ENCODE measurements around the gene EPHA4.
A peak's percentile ranks its signal among the peaks of the same experiment; 100 is the strongest.

EPHA4 gene

GRCh38 chr2:221572219-221572820 is at the start of gene EPHA4:
TSS of gene EPHA4 (minus strand) at chr2:221572304. CDS start at chr2:221572248, 56 bp downstream.
- in situ Hi-C loops (cut with MboI; ENCODE audit: low pct_unique_long_range_greater_than_20kb, low sequenced_read_pairs) = loop anchor here (25.0 kb wide), 1 partner anchor 885 kb away; no protein-coding TSS in a partner anchor

GRCh38 chr2:221618007-221618406 is 45.9 kb upstream of the EPHA4 start:
- no peak for DNase-seq
- in situ Hi-C loops (cut with MboI; ENCODE audit: low pct_unique_long_range_greater_than_20kb, low sequenced_read_pairs) = no loop called here

More at GRCh38 chr2:221572219-221572820, at the start of gene EPHA4:
- peak; percentile 76 for DNase-seq

- in situ Hi-C loops (cut with MboI; ENCODE audit: low pct_unique_long_range_greater_than_20kb, low sequenced_read_pairs) = no loop called here
- DNase-seq = no peak
These were observed 44.5 kb upstream of the EPHA4 start for GRCh38 chr2:221616561-221616960.

- no peak for DNase-seq
- in situ Hi-C loops (cut with MboI; ENCODE audit: low pct_unique_long_range_greater_than_20kb, low sequenced_read_pairs) = no loop called here
These were observed 42.2 kb upstream of the EPHA4 start for GRCh38 chr2:221614274-221614673.

GRCh38 chr2:221612800-221613199 is 40.7 kb upstream of the EPHA4 start:
- no peak for DNase-seq
- in situ Hi-C loops (cut with MboI; ENCODE audit: low pct_unique_long_range_greater_than_20kb, low sequenced_read_pairs) = no loop called here

- no peak for DNase-seq
- in situ Hi-C loops (cut with MboI; ENCODE audit: low pct_unique_long_range_greater_than_20kb, low sequenced_read_pairs) = no loop called here
These were observed 40.1 kb upstream of the EPHA4 start for GRCh38 chr2:221612161-221612560.

GRCh38 chr2:221610675-221611074 is 38.6 kb upstream of the EPHA4 start:
- in situ Hi-C loops (cut with MboI; ENCODE audit: low pct_unique_long_range_greater_than_20kb, low sequenced_read_pairs) = no loop called here
- no peak for DNase-seq

GRCh38 chr2:221610255-221610654 is 38.2 kb upstream of the EPHA4 start:
- DNase-seq = no peak
- in situ Hi-C loops (cut with MboI; ENCODE audit: low pct_unique_long_range_greater_than_20kb, low sequenced_read_pairs) = no loop called here

- in situ Hi-C loops (cut with MboI; ENCODE audit: low pct_unique_long_range_greater_than_20kb, low sequenced_read_pairs) = no loop called here
These were observed 36.3 kb upstream of the EPHA4 start for GRCh38 chr2:221608442-221608841.

GRCh38 chr2:221606424-221606823 is 34.3 kb upstream of the EPHA4 start:
- DNase-seq = no peak
- in situ Hi-C loops (cut with MboI; ENCODE audit: low pct_unique_long_range_greater_than_20kb, low sequenced_read_pairs) = no loop called here

More at GRCh38 chr2:221608442-221608841, 36.3 kb upstream of the EPHA4 start:
- no peak for DNase-seq

GRCh38 chr2:221605751-221606240 is 33.7 kb upstream of the EPHA4 start:
- DNase-seq = no peak
- in situ Hi-C loops (cut with MboI; ENCODE audit: low pct_unique_long_range_greater_than_20kb, low sequenced_read_pairs) = no loop called here

- in situ Hi-C loops (cut with MboI; ENCODE audit: low pct_unique_long_range_greater_than_20kb, low sequenced_read_pairs) = no loop called here
- no peak for DNase-seq
These were observed 30.8 kb upstream of the EPHA4 start for GRCh38 chr2:221602938-221603337.

GRCh38 chr2:221601376-221601775 is 29.3 kb upstream of the EPHA4 start:
- no peak for DNase-seq
- in situ Hi-C loops (cut with MboI; ENCODE audit: low pct_unique_long_range_greater_than_20kb, low sequenced_read_pairs) = no loop called here

GRCh38 chr2:221600388-221600787 is 28.3 kb upstream of the EPHA4 start:
- DNase-seq = no peak
- in situ Hi-C loops (cut with MboI; ENCODE audit: low pct_unique_long_range_greater_than_20kb, low sequenced_read_pairs) = no loop called here

GRCh38 chr2:221596192-221596591 is 24.1 kb upstream of the EPHA4 start:
- in situ Hi-C loops (cut with MboI; ENCODE audit: low pct_unique_long_range_greater_than_20kb, low sequenced_read_pairs) = no loop called here
- no peak for DNase-seq

GRCh38 chr2:221590861-221591365 is 18.8 kb upstream of the EPHA4 start:
- no peak for DNase-seq
- in situ Hi-C loops (cut with MboI; ENCODE audit: low pct_unique_long_range_greater_than_20kb, low sequenced_read_pairs) = no loop called here

GRCh38 chr2:221589696-221590095 is 17.6 kb upstream of the EPHA4 start:
- DNase-seq = no peak
- in situ Hi-C loops (cut with MboI; ENCODE audit: low pct_unique_long_range_greater_than_20kb, low sequenced_read_pairs) = no loop called here

GRCh38 chr2:221588306-221588985 is 16.3 kb upstream of the EPHA4 start:
- in situ Hi-C loops (cut with MboI; ENCODE audit: low pct_unique_long_range_greater_than_20kb, low sequenced_read_pairs) = no loop called here
- no peak for DNase-seq

GRCh38 chr2:221581986-221582385 is 9.9 kb upstream of the EPHA4 start:
- no peak for DNase-seq
- in situ Hi-C loops (cut with MboI; ENCODE audit: low pct_unique_long_range_greater_than_20kb, low sequenced_read_pairs) = no loop called here

GRCh38 chr2:221574231-221574570 is 2.1 kb upstream of the EPHA4 start:
- no peak for DNase-seq
- in situ Hi-C loops (cut with MboI; ENCODE audit: low pct_unique_long_range_greater_than_20kb, low sequenced_read_pairs) = loop anchor here (25.0 kb wide), 1 partner anchor 887 kb away; no protein-coding TSS in a partner anchor

All from KBM-7 (cell line).